Activated naive CD4-positive, alpha-beta T cell treated with anti-CD3 and anti-CD28 coated beads, Interleukin-2, amount 50 U/mL, for 16 hours (primary cell): ENCODE measurements around the gene GLIS1.

Source experiments
- DNase-seq: peaks from one replicate; pipeline ENCODE4 v3.0.0-alpha.2; 2020

GLIS1 gene

DNA sequence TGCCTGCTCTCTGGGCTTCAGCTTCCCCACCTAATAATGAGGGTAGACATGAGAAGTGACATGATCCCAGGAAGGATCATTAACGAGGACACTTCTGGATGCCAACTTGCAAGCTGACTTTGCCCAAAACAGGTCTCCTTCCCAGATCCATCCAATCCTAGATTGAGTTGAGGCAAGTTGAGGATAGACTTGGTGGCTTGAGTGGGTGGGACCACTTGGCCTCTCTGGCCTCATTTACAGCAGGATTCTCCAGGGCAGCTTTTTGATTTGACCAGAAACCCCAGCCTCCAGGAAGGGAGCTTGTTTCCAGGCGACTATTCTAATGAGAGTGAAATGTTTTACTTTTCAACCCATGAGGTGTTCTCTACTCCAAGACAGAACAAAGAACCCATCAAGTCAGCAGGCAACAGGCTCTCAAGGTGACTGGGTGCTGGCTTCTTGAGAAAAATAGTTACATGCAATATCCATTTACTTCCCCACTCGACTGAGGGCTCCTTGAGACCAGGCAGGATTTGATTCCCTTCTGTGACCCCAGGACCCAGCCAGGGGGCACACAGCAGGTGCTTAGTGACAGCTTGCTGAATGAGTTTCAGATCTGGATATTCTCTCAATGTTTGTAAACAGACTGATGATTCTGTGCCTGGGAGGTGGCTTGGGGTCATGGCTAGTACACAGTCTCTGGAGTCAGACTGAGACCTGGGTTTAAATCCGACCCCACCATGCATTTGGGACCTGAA is 151.5 kb downstream of the GLIS1 start:
- DNase-seq: no peak

DNA sequence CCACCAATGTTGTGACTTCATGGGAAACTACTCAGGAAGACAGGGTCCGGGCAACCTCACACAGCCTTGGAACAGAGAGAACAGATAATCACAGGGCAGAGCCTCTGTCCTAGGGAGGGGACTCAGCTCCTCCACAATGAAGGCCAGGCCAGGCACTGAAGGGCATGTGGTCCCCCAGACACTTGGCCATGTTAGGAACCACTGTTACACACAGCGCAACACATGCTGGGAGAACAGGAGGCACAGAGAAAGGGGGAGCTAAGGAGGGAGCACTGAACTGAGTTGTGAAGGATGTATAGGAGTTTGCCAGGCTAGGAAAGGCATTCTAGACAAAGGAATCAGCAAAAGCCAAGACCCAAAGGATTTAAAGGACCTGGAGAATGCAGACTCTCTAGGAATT is 152.2 kb downstream of the GLIS1 start:
- no peak for DNase-seq

DNA sequence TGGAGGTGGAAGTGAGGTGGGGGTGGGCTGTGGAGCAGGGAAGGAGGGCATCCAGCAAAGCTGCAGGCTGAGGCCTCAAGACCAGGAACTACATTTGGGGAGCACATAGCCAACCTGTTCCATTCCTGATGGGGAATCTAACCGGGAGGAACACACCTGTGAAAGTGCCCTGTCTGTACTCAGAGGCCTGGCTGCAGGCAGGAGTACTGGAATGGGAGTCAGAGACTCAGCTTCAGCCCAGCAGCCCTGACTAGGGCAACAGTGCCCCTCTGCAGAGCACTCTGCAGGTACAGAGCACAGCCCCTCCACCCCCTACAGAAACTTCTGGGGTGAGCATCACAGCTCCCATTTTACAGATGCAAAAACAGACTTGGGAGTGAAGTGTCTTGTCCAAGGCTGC is 153.4 kb downstream of the GLIS1 start:
- no peak for DNase-seq

DNA sequence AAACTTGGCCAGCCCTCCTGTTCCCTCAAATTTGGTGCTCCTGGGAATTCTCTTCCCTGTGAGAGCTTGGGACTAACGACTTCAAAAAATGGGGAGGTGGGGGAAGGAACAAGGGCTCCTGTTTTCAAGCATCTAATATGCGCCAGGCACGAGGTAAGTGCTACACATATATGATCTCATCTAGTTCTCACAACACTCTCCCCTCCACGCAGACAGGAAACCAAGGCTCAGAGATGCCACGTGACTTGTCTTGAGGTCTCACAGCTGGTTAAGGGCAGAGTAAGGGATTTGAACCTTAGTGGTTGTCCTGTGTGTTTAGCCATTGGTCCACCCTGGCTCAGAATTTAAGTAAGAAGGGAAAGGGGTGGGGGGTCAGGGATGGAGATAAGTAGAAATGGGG is 153.8 kb downstream of the GLIS1 start:
- no peak for DNase-seq

DNA sequence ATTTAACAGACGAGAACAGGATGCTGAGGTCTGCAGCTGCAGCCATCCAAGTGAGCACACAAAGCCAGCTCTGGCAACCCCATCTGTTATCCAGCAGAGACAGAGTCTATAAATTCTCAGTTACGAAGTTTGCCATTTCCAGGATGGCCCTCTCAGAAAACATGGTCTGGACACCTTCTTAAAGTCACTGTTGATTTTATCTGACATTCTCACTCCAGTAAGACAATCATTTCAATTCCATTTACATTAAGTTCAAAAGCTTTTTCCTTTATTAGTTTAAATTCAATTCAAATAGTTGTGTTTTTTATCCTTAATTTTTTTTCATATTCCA is 154.2 kb downstream of the GLIS1 start:
- no peak for DNase-seq

DNA sequence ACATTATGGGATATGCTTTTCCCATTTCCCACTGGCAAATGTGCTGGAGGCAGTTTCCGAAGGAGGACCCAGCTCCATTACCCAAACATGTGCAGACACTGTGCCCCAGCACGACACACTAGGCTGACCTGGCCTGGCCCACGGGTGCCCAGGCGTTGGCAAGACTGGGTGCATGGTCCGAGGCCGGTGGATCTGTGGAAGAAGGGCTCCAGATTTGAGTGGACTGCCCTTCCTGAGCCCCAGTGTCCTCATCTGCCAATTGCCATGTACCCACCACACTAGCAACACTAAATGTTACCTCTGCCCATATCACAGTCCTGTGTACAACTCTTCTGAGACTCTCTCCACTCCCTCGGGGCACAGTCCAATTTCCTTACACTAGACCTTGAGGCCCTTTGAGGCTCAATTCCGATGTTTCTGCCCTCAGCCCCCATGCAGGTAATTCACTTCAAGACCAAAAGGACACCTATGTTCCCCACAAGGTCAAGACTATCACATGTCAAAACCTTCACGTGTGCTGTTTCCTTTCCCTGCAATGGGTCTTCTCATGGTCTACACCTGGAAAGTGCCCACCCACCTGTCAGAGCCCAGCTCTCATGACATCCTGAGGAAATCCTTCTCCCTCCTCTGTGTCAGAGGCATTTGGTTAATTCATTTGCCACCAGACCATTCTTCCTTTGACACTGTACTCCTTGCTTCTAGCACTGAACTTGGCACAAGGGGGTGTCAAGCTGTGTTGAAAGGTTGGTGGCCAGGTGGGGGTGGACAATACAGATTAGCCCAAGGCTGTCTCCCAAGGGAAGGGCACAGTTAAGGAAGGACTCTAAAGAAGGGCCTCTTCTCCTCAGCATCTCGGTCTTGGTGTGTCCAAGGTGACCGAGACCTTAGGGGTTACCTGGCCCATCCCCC is 154.8 kb downstream of the GLIS1 start:
- no peak for DNase-seq

DNA sequence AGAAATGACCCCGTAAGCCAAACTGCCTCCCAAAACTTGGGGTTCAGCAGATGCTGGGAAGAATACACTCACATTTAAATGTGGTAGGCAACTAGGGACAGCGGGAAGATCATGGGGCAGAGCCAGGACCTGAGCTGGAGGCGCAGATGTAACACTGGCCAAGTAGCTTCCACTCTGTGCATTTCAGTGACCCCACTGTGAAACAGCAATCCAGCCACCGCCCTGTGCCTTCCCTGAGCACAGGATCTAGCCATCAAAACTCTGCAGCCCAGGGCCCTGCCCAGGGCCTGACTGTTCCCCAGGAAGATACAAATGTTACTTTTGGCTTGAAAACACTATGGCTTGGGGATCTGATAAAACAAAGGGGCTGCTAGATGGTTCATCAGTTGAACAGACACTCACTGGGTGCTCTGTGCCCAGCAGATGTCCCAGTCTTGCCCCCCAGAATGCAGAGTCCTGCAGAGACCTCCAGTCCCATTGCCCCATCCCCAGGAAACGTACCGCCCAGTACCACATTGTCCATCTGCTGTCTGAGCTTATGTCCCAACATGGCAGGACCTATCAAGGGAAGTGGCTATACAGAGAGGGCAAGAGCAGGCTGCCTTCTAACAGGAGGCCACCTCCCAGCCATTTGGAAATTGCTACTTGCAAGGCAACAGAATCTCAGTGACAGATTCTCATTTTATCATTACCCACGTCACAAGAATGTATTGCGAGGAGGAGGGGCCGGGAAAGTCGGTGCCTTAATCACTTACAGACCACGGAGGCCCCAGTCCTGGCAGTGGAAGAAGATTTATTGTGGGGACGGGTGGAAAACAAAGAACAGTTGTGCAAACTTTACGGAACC is 155.7 kb downstream of the GLIS1 start:
- DNase-seq: no peak

DNA sequence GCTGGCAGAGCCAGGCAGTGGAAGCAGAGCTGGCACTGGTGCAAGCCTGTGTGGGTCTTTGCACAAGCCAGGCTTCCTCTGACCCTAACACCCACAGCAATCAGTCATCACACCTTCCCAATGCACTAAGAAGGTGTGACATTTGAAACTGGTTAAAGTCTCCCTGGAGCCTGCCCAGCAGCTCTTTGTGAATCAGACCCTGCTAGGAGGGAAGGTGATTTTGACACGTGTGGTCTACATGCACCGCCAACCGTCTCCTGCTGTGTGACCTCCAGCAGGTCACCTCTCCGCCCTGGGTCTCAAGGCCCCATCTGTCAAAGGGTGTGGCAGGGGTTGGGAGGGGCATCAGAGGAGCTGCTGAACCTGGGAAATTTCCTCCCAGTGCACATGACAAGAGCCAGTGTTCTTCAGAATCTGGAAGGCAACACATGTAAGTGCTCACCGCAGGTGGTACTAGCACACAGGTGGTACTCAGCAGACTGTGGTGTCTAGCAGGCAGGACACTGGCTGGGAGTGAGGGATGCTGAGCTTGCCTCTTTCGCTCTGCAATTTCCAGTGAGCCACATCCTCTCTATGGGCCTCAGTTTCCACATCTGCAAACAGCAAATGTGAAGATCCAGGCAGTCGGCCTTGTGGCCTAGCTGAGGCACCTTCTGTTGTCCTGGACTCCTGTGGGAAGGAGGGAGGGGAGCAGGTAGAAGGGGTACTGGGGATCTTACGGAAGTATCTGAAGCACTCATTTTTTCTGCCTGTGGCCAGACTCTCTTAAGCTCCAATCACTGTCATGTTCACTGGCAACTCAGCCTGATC is 156.5 kb downstream of the GLIS1 start:
- no peak for DNase-seq

DNA sequence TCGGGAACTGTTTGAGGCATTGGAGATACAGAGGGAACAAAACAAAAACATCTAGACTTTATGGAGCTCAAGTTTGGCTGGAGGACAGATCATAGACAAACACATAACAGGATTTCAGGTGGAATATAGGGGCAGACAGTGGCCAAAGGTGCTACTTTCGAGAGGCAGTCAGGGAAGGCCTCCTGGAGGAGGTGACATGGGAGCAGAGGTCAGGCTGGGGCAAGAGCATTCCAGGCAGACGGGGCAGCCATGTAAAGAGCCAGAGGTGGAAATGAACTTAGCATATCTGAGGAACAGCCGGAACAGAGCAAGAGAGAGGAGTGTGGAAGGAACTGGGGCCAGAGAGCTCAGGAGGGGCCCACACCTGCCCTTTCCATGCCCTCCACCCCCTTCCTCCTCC is 157.5 kb downstream of the GLIS1 start:
- no peak for DNase-seq

DNA sequence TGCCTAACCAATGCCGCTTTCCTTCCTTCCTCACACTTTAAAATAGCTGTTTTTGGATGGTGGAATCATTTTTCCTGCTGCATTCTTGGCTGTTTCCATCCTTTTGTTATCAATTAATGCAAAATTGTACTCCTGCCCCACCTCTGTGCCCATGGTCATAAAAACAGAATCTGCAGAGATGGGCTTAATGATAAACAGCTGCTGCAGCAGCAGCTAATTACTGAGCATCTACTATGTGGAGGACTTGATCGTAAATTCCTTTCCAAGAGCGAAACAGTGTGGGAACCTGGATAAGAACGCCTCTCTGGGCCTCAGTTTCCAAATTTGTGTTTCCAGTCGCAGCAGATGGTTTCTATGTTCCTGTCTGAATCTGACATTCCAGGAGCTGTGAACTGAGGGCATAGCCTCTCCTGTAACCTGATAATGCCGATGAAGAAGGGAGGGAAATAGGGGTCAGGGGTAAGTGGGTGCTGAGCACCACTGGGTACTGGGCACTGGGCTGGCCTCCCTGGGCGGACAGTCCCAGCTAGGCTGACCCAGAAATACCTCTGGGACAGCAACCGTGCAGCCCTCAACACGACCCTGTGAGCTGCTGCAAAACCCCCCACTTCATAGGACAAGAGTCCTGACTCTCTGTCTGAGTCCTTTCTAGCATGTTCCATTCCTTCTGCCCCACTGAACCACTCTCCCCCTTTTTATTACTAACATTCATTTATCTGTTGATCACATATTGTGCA is 158.1 kb downstream of the GLIS1 start:
- no peak for DNase-seq

DNA sequence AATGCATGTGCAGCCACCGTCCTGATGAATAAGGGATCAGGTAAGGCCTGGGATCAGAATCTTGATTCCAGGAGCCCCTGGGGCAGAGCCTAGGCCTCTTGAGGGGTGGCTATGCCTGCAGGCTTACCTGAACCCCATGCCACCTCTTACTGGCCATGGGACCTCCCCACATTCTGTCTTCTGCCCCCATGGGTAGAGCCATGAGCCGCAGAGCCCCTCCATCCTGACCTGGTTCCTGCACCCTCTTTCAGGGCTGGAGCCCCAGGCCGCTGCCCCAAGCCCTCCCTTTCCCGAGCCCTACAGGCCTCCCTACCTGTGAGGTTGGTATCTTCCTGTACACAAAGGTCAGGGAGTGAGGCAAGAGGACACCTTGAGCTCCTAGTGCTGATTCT is 159.0 kb downstream of the GLIS1 start:
- no peak for DNase-seq

DNA sequence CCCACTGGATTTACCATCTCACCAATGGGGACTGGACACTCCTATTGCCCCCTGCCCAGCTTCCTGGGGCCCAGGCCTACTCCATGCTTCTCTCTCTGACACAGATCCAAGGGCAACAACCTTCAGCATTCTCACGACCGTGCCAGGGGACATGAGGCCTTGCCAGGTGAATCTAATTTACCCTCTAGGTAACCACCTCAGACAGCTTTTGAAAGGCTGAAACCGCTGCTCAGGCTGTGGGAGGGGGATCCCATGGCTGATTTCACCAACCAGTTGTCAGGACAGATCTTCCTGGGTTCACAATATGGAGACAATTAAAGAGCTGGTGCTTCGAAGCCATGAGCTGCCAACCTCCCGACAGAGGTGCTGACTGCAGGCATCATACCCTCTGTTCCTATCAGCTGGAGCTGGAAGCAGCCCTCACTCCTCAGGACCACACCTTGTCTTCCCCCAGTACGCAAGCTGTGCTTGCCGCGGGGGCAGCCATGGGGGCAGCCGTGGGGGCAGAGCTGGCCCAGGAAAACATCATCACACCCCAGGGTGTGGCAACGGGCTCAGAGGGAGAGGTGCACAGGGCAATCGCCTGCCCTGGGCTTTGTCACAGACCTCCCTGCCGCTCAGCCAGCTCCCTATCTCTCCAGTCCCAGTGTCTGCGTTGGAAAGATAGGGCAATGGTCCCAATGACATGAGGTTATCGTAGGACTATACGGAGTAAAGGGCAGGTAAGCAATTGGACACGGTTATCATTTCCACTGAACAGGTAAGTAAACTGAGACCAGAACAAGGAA is 159.5 kb downstream of the GLIS1 start:
- no peak for DNase-seq

DNA sequence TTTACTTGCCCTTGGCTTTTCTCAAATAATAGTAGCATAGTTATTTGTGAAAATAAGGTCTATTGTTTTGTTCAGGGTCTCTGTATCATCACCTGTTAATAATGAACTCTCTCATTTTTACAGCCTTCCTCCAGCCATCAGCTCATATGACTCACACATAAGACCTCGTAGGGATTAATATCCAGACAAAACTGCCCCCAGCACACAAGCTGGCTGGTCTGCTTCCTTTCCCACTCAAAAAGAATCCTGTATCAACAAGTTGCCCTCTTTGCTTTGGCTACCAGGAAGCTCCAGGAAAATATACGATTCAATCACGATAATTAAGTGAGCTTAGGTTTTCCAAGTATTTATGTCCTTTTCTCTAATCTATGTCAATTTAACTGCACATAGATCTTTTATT is 160.6 kb downstream of the GLIS1 start:
- DNase-seq: no peak

DNA sequence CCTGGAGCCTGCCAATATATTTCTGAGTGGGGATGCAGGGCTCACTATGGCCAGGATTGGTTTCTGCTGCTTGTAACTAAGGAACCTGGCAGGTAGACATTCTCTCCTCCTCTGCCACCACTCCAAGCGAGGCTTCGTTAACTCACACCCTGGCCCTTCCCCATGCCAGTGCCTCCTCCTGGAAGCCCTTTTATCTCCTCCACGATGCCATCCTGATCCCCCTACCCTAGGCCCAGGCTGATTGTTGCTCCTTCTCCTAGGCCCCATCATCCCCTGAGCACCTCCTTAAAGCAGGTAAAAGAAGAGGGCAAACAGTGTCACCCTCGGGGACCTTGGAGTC is 161.2 kb downstream of the GLIS1 start:
- DNase-seq: no peak

DNA sequence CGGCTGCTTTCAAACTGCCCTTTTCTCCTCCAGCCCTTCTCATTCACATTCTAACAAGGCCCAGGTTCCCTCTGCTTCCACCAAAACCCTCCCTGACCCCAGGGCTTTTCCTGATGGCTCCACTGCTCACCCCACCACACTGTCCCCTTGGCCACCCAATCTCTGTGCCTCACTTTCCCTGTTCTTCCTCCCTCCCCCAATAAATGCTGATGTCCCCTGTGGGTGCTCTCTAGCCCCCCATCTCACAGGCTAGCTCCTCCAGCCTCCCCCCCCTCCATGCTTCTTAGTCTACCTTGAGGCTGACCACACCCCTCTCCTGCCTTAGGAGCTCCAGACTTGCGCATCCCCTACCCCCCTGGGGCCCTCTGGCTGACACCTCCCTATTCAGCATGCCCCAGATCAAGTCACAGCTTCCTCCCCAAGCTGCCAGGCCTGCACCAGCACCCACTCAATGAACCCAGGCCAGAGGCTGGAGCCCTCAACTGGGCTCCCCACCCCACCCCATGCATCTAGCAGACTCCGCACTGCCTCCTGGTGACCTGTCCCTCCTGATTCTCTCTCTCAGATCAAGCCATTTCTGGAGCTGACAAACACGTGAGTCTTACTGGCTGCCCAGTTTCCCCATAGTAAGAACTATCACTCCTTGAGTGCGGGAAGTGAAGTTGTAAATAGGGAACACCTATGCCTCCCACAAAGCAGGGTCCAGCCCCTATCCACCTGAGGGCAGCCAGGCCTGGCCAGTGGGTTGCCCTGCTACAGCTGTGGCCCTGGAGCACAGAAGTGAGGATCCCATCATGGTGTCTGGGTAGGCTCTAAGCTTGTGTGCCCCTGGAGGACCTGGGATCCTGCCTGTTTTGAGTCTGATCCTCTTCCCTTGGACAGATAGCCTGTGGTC is 161.9 kb downstream of the GLIS1 start:
- no peak for DNase-seq

DNA sequence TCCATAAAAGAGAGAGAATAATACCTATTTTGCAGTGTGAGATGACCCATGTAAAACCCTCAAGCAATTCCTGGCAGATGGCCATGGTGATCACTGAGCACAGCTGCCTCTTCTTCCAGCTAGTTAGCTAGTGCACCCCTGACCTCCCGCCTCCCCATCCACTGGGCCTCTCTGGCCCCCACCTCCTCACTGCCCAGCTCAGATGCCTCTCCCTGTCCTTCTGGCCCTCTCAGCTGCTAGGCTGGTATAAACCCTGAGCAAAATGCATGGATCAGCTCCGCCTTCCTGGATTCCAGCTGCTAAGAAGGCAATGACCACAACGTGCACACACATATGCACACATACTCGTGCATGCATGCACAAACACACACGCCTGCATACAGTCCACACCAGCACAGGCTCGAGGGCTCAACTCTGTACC is 162.6 kb downstream of the GLIS1 start:
- no peak for DNase-seq

DNA sequence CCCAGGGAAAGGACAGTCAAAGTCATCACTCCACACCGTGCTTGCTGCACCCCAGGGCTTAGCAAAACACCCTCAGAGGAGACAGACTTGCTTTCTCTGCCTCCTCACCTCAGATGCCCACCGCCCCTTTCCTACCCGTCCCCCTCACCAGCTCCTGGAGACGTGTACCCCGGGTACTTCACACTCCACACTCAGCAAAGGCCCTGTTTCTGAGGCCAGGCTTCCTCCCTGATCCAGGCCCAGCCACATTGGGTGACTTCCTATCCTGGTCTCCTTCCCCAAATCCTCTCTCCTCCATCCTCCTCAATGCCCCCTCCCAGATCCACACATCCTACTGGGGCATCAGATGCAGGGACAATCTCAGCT is 163.0 kb downstream of the GLIS1 start:
- no peak for DNase-seq

DNA sequence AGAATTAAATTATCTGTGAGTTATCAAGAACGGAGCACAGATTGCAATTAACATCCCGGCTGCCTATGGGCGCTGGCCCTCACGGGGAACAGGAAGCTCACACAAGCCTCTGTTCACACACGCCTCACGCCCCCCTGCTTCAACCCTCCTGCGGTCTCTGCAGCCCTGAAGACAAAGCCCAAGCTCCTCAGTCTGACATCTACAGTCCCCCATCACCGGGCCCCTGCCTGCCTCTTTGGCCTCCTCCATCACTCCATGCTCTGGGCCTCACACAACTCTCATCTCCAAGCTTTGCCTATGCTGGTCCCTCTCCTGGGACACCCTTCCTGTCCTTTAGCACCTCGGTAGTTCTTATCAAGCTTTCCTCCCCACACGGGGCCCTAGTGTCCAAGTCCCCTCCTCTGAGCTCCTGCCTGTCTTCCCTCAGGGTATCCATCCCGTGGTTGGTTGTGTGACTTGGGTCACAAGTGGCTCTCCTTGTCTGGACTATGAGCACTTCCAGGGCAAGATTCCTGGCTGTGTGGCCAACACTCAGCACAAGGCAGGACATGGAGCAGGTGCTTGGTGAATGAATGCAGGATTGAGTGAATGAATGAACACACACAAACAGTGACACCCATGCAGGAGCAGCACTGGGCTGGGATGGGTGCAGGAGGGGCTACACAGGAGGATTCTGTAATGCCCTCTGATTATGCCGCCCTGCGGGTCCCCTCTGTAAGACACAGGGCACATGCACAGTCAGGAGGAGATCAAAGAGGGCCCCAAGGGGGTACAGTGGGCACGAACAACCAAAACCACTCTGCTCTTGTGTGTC is 163.6 kb downstream of the GLIS1 start:
- DNase-seq: no peak

DNA sequence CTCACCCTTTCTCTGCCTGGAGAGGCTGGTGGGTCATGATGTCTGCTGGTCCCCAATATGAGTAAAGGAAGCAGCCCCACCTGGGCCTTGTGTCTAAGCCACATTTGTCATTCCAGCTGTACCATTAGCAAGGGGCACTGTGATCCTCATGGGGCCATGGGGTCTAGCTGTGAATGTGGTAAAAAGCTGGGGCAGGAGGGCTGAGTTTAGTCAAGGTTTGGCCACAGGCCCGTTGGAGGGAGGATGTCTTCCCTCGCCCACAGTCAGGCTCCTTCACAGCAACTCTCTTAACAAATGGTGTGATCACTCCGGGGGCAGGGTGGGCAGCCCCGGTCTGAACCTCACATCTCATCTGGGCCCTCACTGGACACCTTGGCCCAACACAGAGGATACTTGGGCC is 164.3 kb downstream of the GLIS1 start:
- DNase-seq: no peak
